Neuronal stem cell (in vitro differentiated cells): ENCODE measurements around the gene DUSP1.

Source experiments
- DNase-seq: peaks from one replicate; pipeline ENCODE4 v3.0.0-alpha.2; 2013; ENCODE audit warnings: low spot score
- H2AFZ ChIP-seq: one replicate; pipeline ENCODE4 v1.6.1; 2013; ENCODE audit warnings: mild to moderate bottlenecking, low read length, inconsistent platforms
- H2AK5ac ChIP-seq: 2 replicates; pipeline ENCODE4 v1.6.1; 2013; ENCODE audit warnings: low read depth, mild to moderate bottlenecking, inconsistent platforms, low read length, moderate library complexity, mixed read lengths
- H2BK120ac ChIP-seq: 2 replicates; pipeline ENCODE4 v1.6.1; 2013; ENCODE audit warnings: low read depth, mild to moderate bottlenecking, inconsistent platforms, low read length, moderate library complexity, mixed read lengths
- H2BK12ac ChIP-seq: one replicate; pipeline ENCODE4 v1.6.1; 2013; ENCODE audit warnings: low read length, inconsistent platforms
- H2BK15ac ChIP-seq: 2 replicates; pipeline ENCODE4 v1.6.1; 2013; ENCODE audit warnings: mild to moderate bottlenecking, low read length, inconsistent platforms, mixed read lengths
- H2BK5ac ChIP-seq: one replicate; pipeline ENCODE4 v1.6.1; 2013; ENCODE audit warnings: inconsistent platforms, mild to moderate bottlenecking, low read length, moderate library complexity
- H3K14ac ChIP-seq: one replicate; pipeline ENCODE4 v1.6.1; 2013; ENCODE audit warnings: low read length, inconsistent platforms
- H3K18ac ChIP-seq: 2 replicates; pipeline ENCODE4 v1.6.1; 2013; ENCODE audit warnings: low read length, inconsistent platforms
- H3K23ac ChIP-seq: 2 replicates; pipeline ENCODE4 v1.6.1; 2013; ENCODE audit warnings: low read depth, mild to moderate bottlenecking, mixed read lengths, low read length, inconsistent platforms; ENCODE audit not compliant: poor library complexity
- H3K27ac ChIP-seq: replicated peaks from 3 replicates; pipeline ENCODE4 v1.5.1; 2013; ENCODE audit warnings: low read length, inconsistent platforms
- H3K27me3 ChIP-seq, 3 experiments: 2 replicates each; pipeline ENCODE4 v1.6.1; 2013; ENCODE audit warnings: low read length in 3 of 3, mild to moderate bottlenecking in 2 of 3, inconsistent platforms in 1 of 3, low read depth in 1 of 3, mixed read lengths in 1 of 3, moderate library complexity in 1 of 3; ENCODE audit not compliant: control insufficient read depth in 3 of 3, insufficient read depth in 3 of 3
- H3K36me3 ChIP-seq, 2 donors: replicated peaks in 1 of 2; 2 replicates each; pipeline ENCODE4 v1.6.1; 2013; ENCODE audit warnings: low read length in 2 of 2; ENCODE audit not compliant: control insufficient read depth in 2 of 2, insufficient read depth in 2 of 2
- H3K4ac ChIP-seq: 2 replicates; pipeline ENCODE4 v1.6.1; 2013; ENCODE audit warnings: inconsistent platforms, mild to moderate bottlenecking, low read length, moderate library complexity
- H3K4me1 ChIP-seq, 2 donors: 1 replicate in 1 of 2; 2 replicates in 1 of 2; pipeline ENCODE4 v1.6.1; 2013; ENCODE audit warnings: low read length in 2 of 2, low read depth in 1 of 2; ENCODE audit not compliant: control insufficient read depth in 2 of 2, insufficient read depth in 1 of 2
- H3K4me2 ChIP-seq: one replicate; pipeline ENCODE4 v1.6.1; 2013; ENCODE audit warnings: mild to moderate bottlenecking, low read length, inconsistent platforms; ENCODE audit not compliant: insufficient read depth, poor library complexity, severe bottlenecking
- H3K4me3 ChIP-seq, 2 donors: 2 replicates each; pipeline ENCODE4 v1.5.1; 2013; ENCODE audit warnings: low read length in 2 of 2, mild to moderate bottlenecking in 2 of 2, inconsistent platforms in 1 of 2, moderate library complexity in 1 of 2
- H3K79me1 ChIP-seq: one replicate; pipeline ENCODE4 v1.6.1; 2013; ENCODE audit warnings: low read depth, mild to moderate bottlenecking, inconsistent platforms, low read length, moderate library complexity
- H3K9ac ChIP-seq: one replicate; pipeline ENCODE4 v1.6.1; 2013; ENCODE audit warnings: mild to moderate bottlenecking, low read depth, low read length, inconsistent platforms; ENCODE audit not compliant: poor library complexity
- H3K9me3 ChIP-seq, 2 donors: replicated peaks in 1 of 2; 2 replicates each; pipeline versions ENCODE3 to v1.6.1; 2013; ENCODE audit warnings: low read length in 2 of 2, mild to moderate bottlenecking in 2 of 2, inconsistent platforms in 1 of 2, low read depth in 1 of 2, mixed read lengths in 1 of 2, moderate library complexity in 1 of 2; ENCODE audit not compliant: control insufficient read depth in 2 of 2, insufficient read depth in 1 of 2
- H4K8ac ChIP-seq: one replicate; pipeline ENCODE4 v1.6.1; 2013; ENCODE audit warnings: low read depth, mild to moderate bottlenecking, inconsistent platforms, low read length, moderate library complexity
- H4K91ac ChIP-seq: one replicate; pipeline ENCODE4 v1.6.1; 2013; ENCODE audit warnings: low read length, low read depth, mild to moderate bottlenecking, inconsistent platforms; ENCODE audit not compliant: poor library complexity
- WGBS, 2 donors: extraction: QIAGEN DNeasy Blood & Tissue Kit; methylation state at CpG; one replicate each; pipeline ENCODE4 v1.1.7; 2013; ENCODE audit warnings: missing lambda C conversion rate in 2 of 2, mixed read lengths in 1 of 2; ENCODE audit not compliant: insufficient read length in 2 of 2, insufficient replicate concordance in 1 of 2; ENCODE audit errors: extremely low coverage in 2 of 2; 5-methylcytosine and 5-hydroxymethylcytosine counted together

The DUSP1 gene

GRCh38 chr5:172760136-172760535 lies 10.9 kb downstream of the DUSP1 start:
- DNase-seq = no peak
- Histone ChIP-seq H3K36me3 (no peaks in the 10 kb centered on the region), H2BK15ac (no peak overlapping the region), H3K23ac (no peak overlapping the region), H3K27me3 (no peaks in the 10 kb centered on the region), H4K8ac (no peak overlapping the region), H3K27ac (no peak overlapping the region), H3K4me2 (no peak overlapping the region), H4K91ac (no peak overlapping the region), H3K9me3 (peaks cover 0 to 2% of the 10 kb centered on the region in 2 donors), H2BK120ac (no peak overlapping the region), H3K9ac (no peak overlapping the region), H2AFZ (no peak overlapping the region), H2BK5ac (no peak overlapping the region), H3K14ac (no peak overlapping the region), H3K18ac (no peak overlapping the region), H3K79me1 (no peaks in the 10 kb centered on the region), H2AK5ac (no peak overlapping the region), H2BK12ac (no peak overlapping the region), H3K4me1 (peaks cover 6 to 8% of the 10 kb centered on the region in 2 donors), H3K4me3 (no peak overlapping the region), H3K4ac (no peak overlapping the region)
- WGBS, 2 donors = no CpG with 5 or more reads among the region's 1 CpG

- Histone ChIP-seq H4K91ac (no peak overlapping the region), H3K9ac (no peak overlapping the region), H2BK12ac (peak overlapping the region; percentile 36), H3K14ac (peak overlapping the region; percentile 12), H3K23ac (no peak overlapping the region), H3K4me3 (no peak overlapping the region), H3K79me1 (no peaks in the 10 kb centered on the region), H2BK120ac (no peak overlapping the region), H3K18ac (no peak overlapping the region), H3K4me1 (peaks cover 0 to 3% of the 10 kb centered on the region in 2 donors), H3K27me3 (no peaks in the 10 kb centered on the region), H2BK5ac (no peak overlapping the region), H3K4ac (no peak overlapping the region), H3K9me3 (peaks cover 0 to 2% of the 10 kb centered on the region in 2 donors), H3K36me3 (no peaks in the 10 kb centered on the region), H2BK15ac (no peak overlapping the region), H3K4me2 (no peak overlapping the region), H4K8ac (no peak overlapping the region), H2AK5ac (peak overlapping the region; percentile 3), H2AFZ (peak overlapping the region; percentile 86), H3K27ac (no peak overlapping the region)
- WGBS, 2 donors = no CpG with 5 or more reads among the region's 6 CpGs
- no peak for DNase-seq
Observed at GRCh38 chr5:172758834-172759149, 12.2 kb downstream of the DUSP1 start.

GRCh38 chr5:172758077-172758833 lies 12.7 kb downstream of the DUSP1 start:
- Histone ChIP-seq H3K18ac (peak overlapping the region; percentile 25), H2AK5ac (peak overlapping the region; percentile 4), H2BK12ac (peak overlapping the region; percentile 36), H3K9ac (no peak overlapping the region), H2BK120ac (no peak overlapping the region), H3K4me1 (peaks cover 0 to 3% of the 10 kb centered on the region in 2 donors), H3K27me3 (no peaks in the 10 kb centered on the region), H3K4me2 (no peak overlapping the region), H3K4ac (no peak overlapping the region), H3K27ac (no peak overlapping the region), H3K9me3 (peaks cover 0 to 2% of the 10 kb centered on the region in 2 donors), H4K8ac (no peak overlapping the region), H2BK15ac (no peak overlapping the region), H2BK5ac (no peak overlapping the region), H2AFZ (peak overlapping the region; percentile 86), H4K91ac (no peak overlapping the region), H3K36me3 (no peaks in the 10 kb centered on the region), H3K4me3 (no peak overlapping the region), H3K79me1 (no peaks in the 10 kb centered on the region), H3K23ac (no peak overlapping the region), H3K14ac (peak overlapping the region; percentile 12)
- no CpG with 5 or more reads among the region's 19 CpGs for WGBS, 2 donors
- no peak for DNase-seq

GRCh38 chr5:172757394-172758010 lies 13.5 kb downstream of the DUSP1 start:
- H3K4me3 ChIP-seq = peak overlapping the region in 1 of 2 donors; percentile 37
- H3K18ac ChIP-seq = peak overlapping the region; percentile 1
- H2AFZ ChIP-seq = peak overlapping the region; percentile 86
- H3K4ac ChIP-seq = no peak overlapping the region
- no peak overlapping the region for H3K9ac ChIP-seq
- no peak overlapping the region for H2BK120ac ChIP-seq
- H3K23ac ChIP-seq = no peak overlapping the region
- peaks cover 0 to under 1% (median 0%) of the 10 kb centered on the region in 3 experiments for H3K27me3 ChIP-seq
- H2AK5ac ChIP-seq = peak overlapping the region; percentile 4
- H4K8ac ChIP-seq = no peak overlapping the region
- H2BK15ac ChIP-seq = peak overlapping the region; percentile 14
- H4K91ac ChIP-seq = no peak overlapping the region
- no peak overlapping the region for H3K4me2 ChIP-seq
- H2BK12ac ChIP-seq = no peak overlapping the region
- H3K14ac ChIP-seq = no peak overlapping the region
- DNase-seq = no peak
- H3K36me3 ChIP-seq = no peaks in the 10 kb centered on the region
- peaks cover 0 to 3% of the 10 kb centered on the region in 2 donors for H3K4me1 ChIP-seq
- H3K79me1 ChIP-seq = no peaks in the 10 kb centered on the region
- H3K27ac ChIP-seq = no peak overlapping the region
- H3K9me3 ChIP-seq = peaks cover 0 to 2% of the 10 kb centered on the region in 2 donors
- WGBS, 2 donors = no CpG with 5 or more reads among the region's 9 CpGs
- H2BK5ac ChIP-seq = no peak overlapping the region
